ENCODE results near the gene GPRC5C. TPM values are rescaled to one million over a fixed set of nuclear protein-coding genes. Genes with fewer than 3 reads are reported as not detected.
A peak's percentile ranks its signal among the peaks of the same experiment; 100 is the strongest.

Gene GPRC5C
- total RNA-seq, 2 donors from 2014 or later: 56.0 to 67.0 TPM

GRCh38 chr17:74449773-74450172 is 17.9 kb downstream of the GPRC5C start:
- no peaks in the 10 kb centered on the region for H3K9me3 ChIP-seq
- peaks cover 67 to 90% of the 10 kb centered on the region in 2 donors for H3K4me1 ChIP-seq (ENCODE audit: control insufficient read depth in 1 of 2, low read depth in 2 of 2)
- no peak for DNase-seq (ENCODE audit: low spot score)
- peak overlapping the region; percentile 93 to 96 for H3K27ac ChIP-seq
- H3K36me3 ChIP-seq: no peaks in the 10 kb centered on the region
- no peak overlapping the region for H3K4me3 ChIP-seq
- no peak for TF ChIP-seq CTCF (IDR thresholded peaks at IDR 0.05)
- no peaks in the 10 kb centered on the region for H3K27me3 ChIP-seq (replicated peaks; ENCODE audit: insufficient read depth)
- ATAC-seq (ENCODE audit: insufficient number of reproducible peaks, low FRiP score, low read depth): no peak

- peak overlapping the region; percentile 93 to 96 for H3K27ac ChIP-seq
- ATAC-seq (ENCODE audit: insufficient number of reproducible peaks, low FRiP score, low read depth): no peak
- TF ChIP-seq CTCF (IDR thresholded peaks at IDR 0.05): no peak
These were observed 18.3 kb downstream of the GPRC5C start for GRCh38 chr17:74450231-74450630.

GRCh38 chr17:74450925-74451403 is 19.1 kb downstream of the GPRC5C start:
- H3K4me1 ChIP-seq (ENCODE audit: control insufficient read depth in 1 of 2, low read depth in 2 of 2): peaks cover 63 to 82% of the 10 kb centered on the region in 2 donors

More at GRCh38 chr17:74450231-74450630, 18.3 kb downstream of the GPRC5C start:
- no peaks in the 10 kb centered on the region for H3K36me3 ChIP-seq
- H3K27me3 ChIP-seq (replicated peaks; ENCODE audit: insufficient read depth): no peaks in the 10 kb centered on the region
- H3K4me3 ChIP-seq: no peak overlapping the region
- no peaks in the 10 kb centered on the region for H3K9me3 ChIP-seq
- peaks cover 68 to 89% of the 10 kb centered on the region in 2 donors for H3K4me1 ChIP-seq (ENCODE audit: control insufficient read depth in 1 of 2, low read depth in 2 of 2)
- DNase-seq (ENCODE audit: low spot score): no peak

GRCh38 chr17:74451557-74451956 is 19.7 kb downstream of the GPRC5C start:
- no peak for ATAC-seq (ENCODE audit: insufficient number of reproducible peaks, low FRiP score, low read depth)
- DNase-seq (ENCODE audit: low spot score): no peak
- no peak overlapping the region for H3K4me3 ChIP-seq
- no peaks in the 10 kb centered on the region for H3K9me3 ChIP-seq
- no peaks in the 10 kb centered on the region for H3K36me3 ChIP-seq
- peak overlapping the region; percentile 93 to 96 for H3K27ac ChIP-seq
- no peak for TF ChIP-seq CTCF (IDR thresholded peaks at IDR 0.05)
- no peaks in the 10 kb centered on the region for H3K27me3 ChIP-seq (replicated peaks; ENCODE audit: insufficient read depth)
- peaks cover 58 to 76% of the 10 kb centered on the region in 2 donors for H3K4me1 ChIP-seq (ENCODE audit: control insufficient read depth in 1 of 2, low read depth in 2 of 2)

More at GRCh38 chr17:74450925-74451403, 19.1 kb downstream of the GPRC5C start:
- peak overlapping the region; percentile 93 to 96 for H3K27ac ChIP-seq
- ATAC-seq (ENCODE audit: insufficient number of reproducible peaks, low FRiP score, low read depth): no peak
- DNase-seq (ENCODE audit: low spot score): no peak
- no peaks in the 10 kb centered on the region for H3K36me3 ChIP-seq
- H3K9me3 ChIP-seq: no peaks in the 10 kb centered on the region
- no peaks in the 10 kb centered on the region for H3K27me3 ChIP-seq (replicated peaks; ENCODE audit: insufficient read depth)
- H3K4me3 ChIP-seq: no peak overlapping the region
- TF ChIP-seq CTCF (IDR thresholded peaks at IDR 0.05): no peak

- DNase-seq (ENCODE audit: low spot score) (no peak), ATAC-seq (ENCODE audit: insufficient number of reproducible peaks, low FRiP score, low read depth) (no peak)
- no peak for TF ChIP-seq CTCF (IDR thresholded peaks at IDR 0.05)
- Histone ChIP-seq H3K4me1 (ENCODE audit: control insufficient read depth in 1 of 2, low read depth in 2 of 2) (peaks cover 55 to 74% of the 10 kb centered on the region in 2 donors), H3K27me3 (replicated peaks; ENCODE audit: insufficient read depth) (no peaks in the 10 kb centered on the region), H3K9me3 (no peaks in the 10 kb centered on the region), H3K27ac (peak overlapping the region; percentile 93 to 96), H3K4me3 (no peak overlapping the region), H3K36me3 (no peaks in the 10 kb centered on the region)
These were observed 20.3 kb downstream of the GPRC5C start for GRCh38 chr17:74452033-74452840.
